ENCODE data around the gene ALS2CL. TPM values are rescaled to one million over a fixed set of nuclear protein-coding genes. Genes with fewer than 3 reads are reported as not detected.

The ALS2CL gene
- total RNA-seq, 1 experiment from 2014 or later: 4.9 TPM

DNA sequence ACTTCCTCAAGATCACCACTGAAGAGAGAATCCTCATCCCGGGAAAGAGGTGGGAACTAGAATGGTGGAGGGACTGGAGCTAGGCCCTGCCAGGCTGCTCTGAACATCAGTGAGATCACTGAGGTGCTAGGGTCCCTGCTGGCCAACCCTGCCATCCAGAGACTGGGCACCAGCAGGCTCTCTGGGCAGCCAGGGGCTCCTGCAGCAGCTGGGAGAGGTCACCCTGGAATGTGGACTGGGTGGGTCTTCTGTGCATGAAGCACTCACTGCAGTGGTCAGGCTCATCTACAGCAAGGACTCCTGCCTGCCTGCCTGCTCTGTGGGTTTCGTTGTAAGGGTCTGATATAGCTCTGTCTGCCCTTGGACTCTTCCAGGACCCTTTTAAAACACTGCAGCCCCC, 24.9 kb downstream of the ALS2CL start:
- no peak overlapping the region for H3K27ac ChIP-seq (ENCODE audit: insufficient read length, low read depth, low read length)
- H3T11ph ChIP-seq (ENCODE audit: low read length): no peak overlapping the region
- WGBS (ENCODE audit: extremely low coverage, insufficient read length, low lambda C conversion rate): no CpG with 5 or more reads among the region's 2 CpGs
- H2AK5ac ChIP-seq (ENCODE audit: insufficient read length, low read length): no peak overlapping the region
- H3K4ac ChIP-seq (ENCODE audit: low read depth, low read length): no peak overlapping the region
- no peak overlapping the region for H3K23ac ChIP-seq (ENCODE audit: insufficient read length, low read depth, low read length)
- no peaks in the 10 kb centered on the region for H3K79me1 ChIP-seq (ENCODE audit: insufficient read depth, low read depth, low read length, poor library complexity, severe bottlenecking)
- no peak overlapping the region for H3K4me3 Mint-ChIP-seq
- H2BK20ac ChIP-seq (ENCODE audit: low read depth, low read length, poor library complexity, severe bottlenecking): no peak overlapping the region
- H3K23me2 ChIP-seq (ENCODE audit: insufficient read length, low read depth, low read length, poor library complexity, severe bottlenecking): no peaks in the 10 kb centered on the region
- H4K5ac ChIP-seq (ENCODE audit: insufficient read length, low read depth, low read length): no peak overlapping the region
- no peak overlapping the region for H2BK5ac ChIP-seq (ENCODE audit: insufficient read length, low read length)
- H3K9me3 Mint-ChIP-seq: no peaks in the 10 kb centered on the region
- no peak overlapping the region for H4K91ac ChIP-seq (ENCODE audit: insufficient read length, low read depth, low read length)
- TF ChIP-seq, protein P1, sequence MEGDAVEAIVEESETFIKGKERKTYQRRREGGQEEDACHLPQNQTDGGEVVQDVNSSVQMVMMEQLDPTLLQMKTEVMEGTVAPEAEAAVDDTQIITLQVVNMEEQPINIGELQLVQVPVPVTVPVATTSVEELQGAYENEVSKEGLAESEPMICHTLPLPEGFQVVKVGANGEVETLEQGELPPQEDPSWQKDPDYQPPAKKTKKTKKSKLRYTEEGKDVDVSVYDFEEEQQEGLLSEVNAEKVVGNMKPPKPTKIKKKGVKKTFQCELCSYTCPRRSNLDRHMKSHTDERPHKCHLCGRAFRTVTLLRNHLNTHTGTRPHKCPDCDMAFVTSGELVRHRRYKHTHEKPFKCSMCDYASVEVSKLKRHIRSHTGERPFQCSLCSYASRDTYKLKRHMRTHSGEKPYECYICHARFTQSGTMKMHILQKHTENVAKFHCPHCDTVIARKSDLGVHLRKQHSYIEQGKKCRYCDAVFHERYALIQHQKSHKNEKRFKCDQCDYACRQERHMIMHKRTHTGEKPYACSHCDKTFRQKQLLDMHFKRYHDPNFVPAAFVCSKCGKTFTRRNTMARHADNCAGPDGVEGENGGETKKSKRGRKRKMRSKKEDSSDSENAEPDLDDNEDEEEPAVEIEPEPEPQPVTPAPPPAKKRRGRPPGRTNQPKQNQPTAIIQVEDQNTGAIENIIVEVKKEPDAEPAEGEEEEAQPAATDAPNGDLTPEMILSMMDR (conservative IDR thresholded peaks at IDR 0.05): no peak
- no peaks in the 10 kb centered on the region for H3K4me1 ChIP-seq (ENCODE audit: insufficient read depth, low read length)
- no peak overlapping the region for H3K56ac ChIP-seq (ENCODE audit: insufficient read length, low read depth, low read length)
- no peaks in the 10 kb centered on the region for H3K9me3 ChIP-seq (ENCODE audit: control insufficient read depth, low read depth, low read length)
- no peak overlapping the region for H2AFZ ChIP-seq (ENCODE audit: low read length)
- no peaks in the 10 kb centered on the region for H3K79me2 ChIP-seq (ENCODE audit: insufficient read depth, low read length)
- no peaks in the 10 kb centered on the region; the same call in none of the 2 replicates for H3K27me3 Mint-ChIP-seq (ENCODE audit: low read depth)
- H3K27ac Mint-ChIP-seq: peak overlapping the region in 1 of 3 experiments; percentile 18; a peak in 3 of 7 replicates
- no peak overlapping the region for H3K4me2 ChIP-seq (ENCODE audit: insufficient read depth, insufficient read length, low read length)
- H4K8ac ChIP-seq (replicated peaks; ENCODE audit: insufficient read length, low read depth, low read length): no peak overlapping the region
- H2BK12ac ChIP-seq (ENCODE audit: insufficient read length, low read depth, low read length): no peak overlapping the region
- no peak overlapping the region for H2BK15ac ChIP-seq (ENCODE audit: low read depth, low read length)
- no peaks in the 10 kb centered on the region for H4K20me1 ChIP-seq (ENCODE audit: control insufficient read depth, insufficient read depth, insufficient read length)
- peaks cover 0 to 3% (median 0%) of the 10 kb centered on the region in 3 experiments; a peak in 1 of 7 replicates for H3K36me3 Mint-ChIP-seq (ENCODE audit: insufficient read depth in 1 of 3, low read depth in 3 of 3)
- no peak overlapping the region for H2BK120ac ChIP-seq (ENCODE audit: low read depth, low read length, poor library complexity, severe bottlenecking)
- no peaks in the 10 kb centered on the region for H3K27me3 ChIP-seq (ENCODE audit: insufficient read depth, low read length)
- peaks cover 7 to 11% of the 10 kb centered on the region in 2 experiments for H3K4me1 Mint-ChIP-seq
- no peak overlapping the region for H3K9ac ChIP-seq (ENCODE audit: extremely low read depth, insufficient read length, low read length)
- peak; percentile 18 for DNase-seq
- H3K14ac ChIP-seq (ENCODE audit: insufficient read depth, low read length): no peak overlapping the region
- H3K18ac ChIP-seq (ENCODE audit: insufficient read length, low read depth, low read length): no peak overlapping the region
